Ovary (tissue), 9 donors: Measurements from ENCODE around the gene LCE3B. TPM values are rescaled to one million over a fixed set of nuclear protein-coding genes. Genes with fewer than 3 reads are reported as not detected.
"Not testable (repeated sequence)": the region's sequence is repeated elsewhere in the genome, so short reads cannot be mapped to it uniquely, and the experiment has no call there.

Source experiments
- DNase-seq, 5 donors: peaks; one replicate each; pipeline ENCODE4 v3.0.0-alpha.2; 2019 to 2020
- H3K27ac ChIP-seq, 2 donors: fragments of 200-600 bp; one replicate each; pipeline versions ENCODE4 v1.5.1 to v1.8.0; 2019 to 2022
- H3K27me3 ChIP-seq: fragments of 200-600 bp; one replicate; pipeline ENCODE4 v1.8.0; 2022
- H3K36me3 ChIP-seq: fragments of 200-600 bp; sonication (generic); one replicate; pipeline ENCODE4 v1.5.1; 2019
- H3K4me1 ChIP-seq: one replicate; pipeline ENCODE4 v1.8.1; 2013; ENCODE audit warnings: mild to moderate bottlenecking, moderate library complexity; ENCODE audit not compliant: insufficient read depth
- H3K4me3 ChIP-seq: fragments of 200-600 bp; sonication (generic); one replicate; pipeline ENCODE4 v1.5.1; 2017
- H3K9me3 ChIP-seq, 2 donors: fragments of 200-600 bp in 1 of 2; sonication (generic) in 1 of 2; one replicate each; pipeline versions ENCODE4 v1.5.1 to v1.8.1; 2013 to 2019; ENCODE audit warnings: mild to moderate bottlenecking in 1 of 2, moderate library complexity in 1 of 2
- CTCF ChIP-seq, 3 donors: fragments of 450-650 bp in 2 of 3; fragments of 200-600 bp in 1 of 3; IDR thresholded peaks; one replicate each; pipeline versions ENCODE4 v1.5.1 to v1.8.0; 2016 to 2022; ENCODE audit warnings: antibody characterized with exemption in 3 of 3, mild to moderate bottlenecking in 1 of 3
- EP300 ChIP-seq: sonication (generic); formaldehyde crosslinking; IDR thresholded peaks from one replicate; pipeline ENCODE4 v1.6.1; 2017; ENCODE audit warnings: antibody characterized with exemption
- POLR2A ChIP-seq: fragments of 450-650 bp; IDR thresholded peaks from one replicate; pipeline ENCODE4 v1.6.1; 2017; ENCODE audit warnings: antibody characterized with exemption, mild to moderate bottlenecking, moderate library complexity
- WGBS, 3 donors: extraction: QIAGEN DNeasy Blood & Tissue Kit in 1 of 3; methylation state at CpG; one replicate each; pipeline versions ENCODE4 v1.1.5 to v1.1.7; 2013 to 2017; 5-methylcytosine and 5-hydroxymethylcytosine counted together
- intact Hi-C, 4 donors: fragments of 100-400 bp; cut with DNase I; formaldehyde crosslinking; loops; one replicate each; pipeline versions ENCODE4 v1.11.0 to v1.15.1; 2022 to 2023
- polyA plus RNA-seq, 2 donors: library from polyadenylated mRNA; stranded (reverse); fragments of 200-250 nt in 1 of 2; fragments of 350-450 nt in 1 of 2; fragmentation: Illumina TruSeq in 1 of 2; extraction: RNeasy Lipid Tissue Mini Kit (QIAGEN cat#74804) in 1 of 2; gene quantifications; one replicate each; pipeline ENCODE4 v1.2.3, GENCODE V29; 2013 to 2014
- total RNA-seq, 7 donors: library from RNA; depleted of rRNA in 2 of 7; stranded (reverse); fragments of >200 nt in 2 of 7; fragmentation: NEBNext Ultra II Directional in 3 of 7; extraction: Animal tissue kit (Norgen Biotek cat#: 25700) in 3 of 7; gene quantifications; one replicate each; pipeline versions ENCODE4 v1.1.0 to v1.2.4, GENCODE V29; 2016 to 2023
- donor health status: DM: no; HTN: no; CAD: no; lungs with moderate emphysema.
- donor health status: DM: no; HTN: no; CAD: no.
- donor health status: Bipolar disorder and iron deficiency.
- donor health status: DM: yes; HTN: yes; CAD: no.
- donor health status: DM: no; HTN: no; CAD: no.
- donor health status: DM: yes; HTN: yes; CAD: no.

LCE3B gene
- total and polyA plus RNA-seq, 9 donors: not detected

- Histone ChIP-seq H3K27me3 (no peaks in the 10 kb centered on the region), H3K4me1 (no peaks in the 10 kb centered on the region), H3K4me3 (no peak overlapping the region), H3K27ac (no peak overlapping the region), H3K36me3 (no peaks in the 10 kb centered on the region), H3K9me3 (no peaks in the 10 kb centered on the region)
- DNase-seq: no peak
- intact Hi-C loops: no loop called here
- 71 to 74% (median 72%) methylated on average over 2 of the region's 2 CpGs for WGBS, 3 donors
- TF ChIP-seq POLR2A: no peak
- TF ChIP-seq CTCF (IDR thresholded peaks at IDR 0.05): no peak
- no peak for TF ChIP-seq EP300
Observed at GRCh38 chr1:152577168-152577567, 36.4 kb upstream of the LCE3B start.

DNA sequence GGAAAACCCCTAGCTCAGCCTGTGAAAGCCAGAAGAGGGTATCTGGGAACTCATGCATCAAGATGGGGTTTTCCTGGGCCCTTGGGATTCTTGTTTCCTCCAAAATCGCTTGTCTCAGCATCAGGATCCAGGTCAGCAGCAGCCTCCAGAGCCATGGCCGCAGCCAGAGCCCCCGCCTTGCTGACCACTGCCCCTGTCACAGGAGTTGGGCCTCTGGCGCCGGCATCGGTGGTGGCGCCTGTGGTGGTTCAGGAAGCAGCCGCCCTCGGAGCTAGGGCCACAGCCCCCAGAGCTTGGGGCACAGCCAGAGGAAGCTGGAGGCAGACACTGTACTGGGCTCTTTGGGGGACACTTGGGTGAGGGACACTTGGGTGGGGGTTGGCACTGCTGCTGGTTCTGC is 34.1 kb upstream of the LCE3B start:
- intact Hi-C loops, H3K4me1 ChIP-seq: not testable (repeated sequence)

DNA sequence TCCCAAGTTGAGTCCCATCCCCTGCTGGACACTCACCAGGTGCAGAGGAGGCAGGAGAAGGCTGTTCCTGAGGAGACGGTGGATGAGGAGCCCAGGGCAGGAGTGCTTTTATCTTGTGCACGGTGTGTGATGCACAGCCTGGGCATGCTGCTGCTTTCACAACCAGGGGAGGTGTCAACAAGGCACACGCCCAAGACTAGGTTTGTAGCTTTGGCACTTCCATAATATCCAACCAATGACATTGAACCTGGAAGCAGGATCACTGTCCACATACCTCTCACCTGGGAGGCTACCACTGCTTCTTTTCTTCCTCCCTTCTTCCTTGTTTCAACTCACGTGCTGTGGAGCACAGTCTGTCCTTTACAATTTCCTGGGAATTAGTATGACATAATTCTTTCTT is 33.2 kb upstream of the LCE3B start, which contains the start of gene LCE3D:
Gene LCE3D (minus strand): TSS at position 84 of the 400 bp plus-strand sequence. CDS start 580 bp downstream, outside the sequence.
- Histone ChIP-seq H3K4me3 (no peak within 1 kb of the TSS), H3K4me1 (no peaks in the 10 kb centered on the region), H3K27ac (no peak within 1 kb of the TSS), H3K36me3 (no peaks in the 10 kb centered on the region), H3K27me3 (no peaks in the 10 kb centered on the region), H3K9me3 (no peaks in the 10 kb centered on the region)
- WGBS, 3 donors: 62 to 71% (median 69%) methylated on average over 4 of the region's 4 CpGs
- TF ChIP-seq CTCF (IDR thresholded peaks at IDR 0.05): no peak
- no peak for TF ChIP-seq EP300
- no peak for TF ChIP-seq POLR2A
- no peak for DNase-seq
- intact Hi-C loops: no loop called here

More for the DNA sequence above, 34.1 kb upstream of the LCE3B start:
- 89 to 93% (median 93%) methylated on average over 8 to 9 of the region's 9 CpGs for WGBS, 3 donors
- H3K4me3 ChIP-seq, H3K9me3 ChIP-seq, DNase-seq, H3K27ac ChIP-seq, H3K36me3 ChIP-seq, H3K27me3 ChIP-seq: not testable (repeated sequence)

DNA sequence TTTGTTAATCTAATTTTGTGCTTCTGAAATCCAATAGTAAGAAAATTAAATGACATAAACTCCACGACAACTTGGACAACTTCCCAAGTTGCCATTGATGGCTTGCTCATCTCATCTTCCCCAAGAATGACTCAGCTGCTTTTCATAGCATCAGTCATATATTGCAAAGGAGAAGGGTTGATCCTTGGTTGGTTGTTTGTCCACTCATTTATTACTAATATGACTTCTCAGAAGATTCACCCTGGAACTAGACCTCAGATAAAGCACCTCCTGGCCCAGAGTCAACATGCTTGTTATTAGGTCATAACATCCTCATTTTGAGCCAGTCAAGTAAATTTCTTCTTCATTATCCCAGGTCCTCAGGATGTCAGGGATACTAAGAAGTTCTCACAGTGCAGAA is 31.0 kb upstream of the LCE3B start:
- Histone ChIP-seq H3K4me1 (no peaks in the 10 kb centered on the region), H3K27ac (no peak overlapping the region), H3K9me3 (no peaks in the 10 kb centered on the region), H3K27me3 (no peaks in the 10 kb centered on the region), H3K4me3 (no peak overlapping the region), H3K36me3 (no peaks in the 10 kb centered on the region)
- no peak for TF ChIP-seq CTCF (IDR thresholded peaks at IDR 0.05)
- TF ChIP-seq POLR2A: no peak
- no peak for TF ChIP-seq EP300
- intact Hi-C loops: no loop called here
- WGBS, 3 donors: 51 to 73% (median 65%) methylated on average over 1 of the region's 1 CpG
- no peak for DNase-seq

DNA sequence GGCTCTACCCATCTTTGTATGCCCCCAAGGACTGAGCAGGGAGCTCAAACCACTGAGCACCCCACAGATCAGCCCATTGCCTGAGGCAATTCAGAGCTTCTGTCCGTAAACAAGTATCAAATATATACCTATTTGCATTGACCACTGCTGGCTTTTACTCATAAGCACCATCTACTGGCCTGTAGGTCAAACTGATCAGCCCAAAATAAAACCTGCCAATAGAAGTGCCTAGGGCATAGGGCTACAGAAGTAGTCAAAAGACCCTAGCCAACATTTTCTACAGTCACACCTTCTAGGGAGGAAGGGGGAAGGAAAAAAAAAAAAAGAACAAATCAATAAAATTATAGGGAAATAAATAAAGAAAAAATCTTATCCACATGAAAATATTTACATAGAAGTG is 28.0 kb upstream of the LCE3B start:
- intact Hi-C loops: no loop called here

More for the DNA sequence above, 28.0 kb upstream of the LCE3B start:
- TF ChIP-seq CTCF (IDR thresholded peaks at IDR 0.05): no peak
- no peak for TF ChIP-seq EP300
- no peak for TF ChIP-seq POLR2A
- Histone ChIP-seq H3K27ac (no peak overlapping the region), H3K9me3 (no peaks in the 10 kb centered on the region), H3K36me3 (no peaks in the 10 kb centered on the region), H3K27me3 (no peaks in the 10 kb centered on the region), H3K4me3 (no peak overlapping the region), H3K4me1 (no peaks in the 10 kb centered on the region)
- WGBS, 3 donors: 44% methylated on average over 1 of the region's 1 CpG; no CpG with 5 or more reads in 2 of the 3 donors
- DNase-seq: no peak
